ENCODE measurements around the gene DACH1.

DACH1 gene

DNA sequence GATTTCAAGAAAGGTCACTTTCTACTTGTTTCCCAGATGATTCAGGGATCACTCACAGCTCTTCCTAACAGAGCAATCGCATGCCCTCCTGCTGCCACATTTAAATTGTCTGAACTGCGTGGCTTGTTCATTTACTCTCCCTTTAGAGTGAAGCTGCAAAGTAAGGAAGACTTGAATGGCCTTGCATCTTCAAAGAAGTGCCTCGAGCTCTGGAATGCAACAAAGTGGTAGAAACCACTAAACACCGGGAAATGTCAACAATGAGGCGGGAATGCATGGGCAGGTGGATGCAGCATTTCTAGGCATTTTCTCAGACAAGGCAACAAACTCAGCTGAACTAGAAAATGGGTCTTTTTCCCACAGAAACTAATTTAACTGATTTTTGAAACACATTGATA, 10.3 kb upstream of the DACH1 start:
- Histone ChIP-seq H3K36me3 (ENCODE audit: control insufficient read depth in 1 of 2, insufficient read depth in 2 of 2, low read length in 2 of 2) (no peaks in the 10 kb centered on the region), H3K4me1 (ENCODE audit: control insufficient read depth in 1 of 2, insufficient read depth in 2 of 2, low read length in 2 of 2) (no peaks in the 10 kb centered on the region), H3K9me3 (ENCODE audit: control insufficient read depth in 1 of 2, low read length in 2 of 2) (no peaks in the 10 kb centered on the region), H3K4me3 (ENCODE audit: low read depth in 1 of 2, low read length in 2 of 2) (no peak overlapping the region), H3K27me3 (ENCODE audit: low read depth, low read length) (no peaks in the 10 kb centered on the region), H3K27ac (ENCODE audit: low read length) (no peak overlapping the region)

DNA sequence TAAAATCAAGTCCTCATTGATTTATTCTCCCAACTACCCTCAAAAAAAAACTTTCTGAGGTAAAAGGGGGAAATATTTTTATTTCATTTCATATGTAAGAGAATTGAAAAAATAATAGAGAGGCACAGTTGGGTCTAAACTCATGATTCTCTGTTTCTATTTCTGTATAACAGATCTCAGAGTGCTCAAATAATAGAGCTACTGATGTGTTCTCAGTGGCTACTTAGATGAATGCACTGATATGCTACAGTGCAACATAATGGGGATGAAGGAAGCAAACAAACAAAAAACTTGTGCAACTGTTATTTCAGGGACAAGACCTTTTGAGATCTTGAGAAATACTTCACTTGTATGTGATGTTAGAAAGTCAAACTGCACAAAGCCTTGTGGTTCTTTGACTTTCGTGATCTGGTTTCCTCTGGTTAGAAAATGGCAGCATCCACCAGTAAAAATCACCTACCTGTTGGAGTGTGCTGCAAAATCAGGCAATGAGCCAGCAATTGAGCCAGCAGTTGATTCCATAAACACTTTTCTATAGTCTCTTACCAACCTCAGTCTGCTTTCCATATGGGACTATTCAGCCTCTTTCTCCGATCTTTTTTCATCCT, 9.7 kb upstream of the DACH1 start:
- Histone ChIP-seq H3K4me3 (ENCODE audit: low read depth in 1 of 2, low read length in 2 of 2) (no peak overlapping the region), H3K27me3 (ENCODE audit: low read depth, low read length) (no peaks in the 10 kb centered on the region), H3K4me1 (ENCODE audit: control insufficient read depth in 1 of 2, insufficient read depth in 2 of 2, low read length in 2 of 2) (no peaks in the 10 kb centered on the region), H3K36me3 (ENCODE audit: control insufficient read depth in 1 of 2, insufficient read depth in 2 of 2, low read length in 2 of 2) (no peaks in the 10 kb centered on the region), H3K9me3 (ENCODE audit: control insufficient read depth in 1 of 2, low read length in 2 of 2) (no peaks in the 10 kb centered on the region), H3K27ac (ENCODE audit: low read length) (no peak overlapping the region)

GRCh38 chr13:71875823-71876222, 8.8 kb upstream of the DACH1 start:
- H3K9me3 ChIP-seq (ENCODE audit: control insufficient read depth in 1 of 2, low read length in 2 of 2) = no peaks in the 10 kb centered on the region

DNA sequence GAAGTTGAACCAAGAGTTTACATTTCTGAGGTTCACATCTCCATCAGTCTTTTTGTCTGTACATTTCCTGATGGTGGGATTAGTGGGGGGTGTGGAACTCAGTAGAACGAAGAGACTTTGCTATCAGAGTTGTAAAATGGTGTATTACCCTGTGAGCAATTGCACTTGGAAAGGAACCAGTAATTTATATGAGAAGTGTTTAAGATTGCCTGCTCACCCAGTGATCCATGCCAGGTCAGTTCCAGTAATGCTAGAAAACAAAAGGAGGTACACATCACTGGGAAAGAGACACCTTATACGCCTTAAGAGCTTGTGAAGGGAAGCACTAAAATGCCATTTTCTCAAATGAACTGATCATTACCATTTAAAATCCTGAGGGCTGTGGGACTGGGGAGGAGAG, 7.5 kb upstream of the DACH1 start:
- Histone ChIP-seq H3K9me3 (ENCODE audit: control insufficient read depth in 1 of 2, low read length in 2 of 2) (no peaks in the 10 kb centered on the region), H3K4me3 (ENCODE audit: low read depth in 1 of 2, low read length in 2 of 2) (no peak overlapping the region), H3K4me1 (ENCODE audit: control insufficient read depth in 1 of 2, insufficient read depth in 2 of 2, low read length in 2 of 2) (no peaks in the 10 kb centered on the region), H3K27me3 (ENCODE audit: low read depth, low read length) (no peaks in the 10 kb centered on the region), H3K27ac (ENCODE audit: low read length) (no peak overlapping the region), H3K36me3 (ENCODE audit: control insufficient read depth in 1 of 2, insufficient read depth in 2 of 2, low read length in 2 of 2) (no peaks in the 10 kb centered on the region)

More at GRCh38 chr13:71875823-71876222, 8.8 kb upstream of the DACH1 start:
- Histone ChIP-seq H3K4me1 (ENCODE audit: control insufficient read depth in 1 of 2, insufficient read depth in 2 of 2, low read length in 2 of 2) (no peaks in the 10 kb centered on the region), H3K27me3 (ENCODE audit: low read depth, low read length) (no peaks in the 10 kb centered on the region), H3K36me3 (ENCODE audit: control insufficient read depth in 1 of 2, insufficient read depth in 2 of 2, low read length in 2 of 2) (no peaks in the 10 kb centered on the region), H3K27ac (ENCODE audit: low read length) (no peak overlapping the region), H3K4me3 (ENCODE audit: low read depth in 1 of 2, low read length in 2 of 2) (no peak overlapping the region)

DNA sequence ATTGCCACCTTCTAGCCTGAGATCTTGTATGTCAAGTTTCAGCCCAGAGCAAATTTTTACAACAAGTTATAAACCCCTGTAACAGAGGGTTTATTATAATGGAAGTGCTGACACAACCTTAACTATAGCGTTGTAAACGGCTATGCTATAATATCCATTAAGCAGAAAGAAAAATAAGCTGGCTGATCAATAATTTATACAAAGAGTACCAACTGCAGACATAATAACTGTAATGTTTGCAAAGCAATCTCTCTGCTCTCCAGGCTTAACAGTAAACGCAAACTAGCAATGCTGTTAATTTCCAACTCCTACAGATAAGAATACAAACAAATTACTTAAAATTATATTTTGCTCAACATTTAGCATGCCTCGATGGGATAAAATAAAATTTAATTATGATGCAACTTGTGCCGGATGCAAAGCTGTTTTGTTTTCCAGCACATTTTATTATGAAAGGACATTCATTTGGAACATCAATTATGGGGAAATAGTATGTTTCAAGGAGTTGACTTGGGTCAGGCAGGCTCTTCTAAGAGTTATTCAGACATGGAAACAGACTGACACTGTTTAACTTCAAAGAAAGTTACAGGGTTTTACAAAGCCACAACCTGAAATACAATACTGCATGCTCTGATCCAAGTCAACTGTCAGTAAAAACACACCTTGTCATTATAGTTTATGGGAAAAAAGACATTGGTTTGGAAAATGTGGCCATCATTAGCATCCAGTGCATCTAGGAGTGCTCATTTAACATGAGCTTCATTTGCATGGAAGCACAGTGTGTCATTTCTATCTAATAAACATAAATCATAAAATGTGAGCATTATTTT, 6.6 kb upstream of the DACH1 start:
- no peak overlapping the region for H3K27ac ChIP-seq (ENCODE audit: low read length)
- no peaks in the 10 kb centered on the region for H3K27me3 ChIP-seq (ENCODE audit: low read depth, low read length)
- no peaks in the 10 kb centered on the region for H3K36me3 ChIP-seq (ENCODE audit: control insufficient read depth in 1 of 2, insufficient read depth in 2 of 2, low read length in 2 of 2)
- H3K4me3 ChIP-seq (ENCODE audit: low read depth in 1 of 2, low read length in 2 of 2) = no peak overlapping the region
- H3K4me1 ChIP-seq (ENCODE audit: control insufficient read depth in 1 of 2, insufficient read depth in 2 of 2, low read length in 2 of 2) = no peaks in the 10 kb centered on the region
- no peaks in the 10 kb centered on the region for H3K9me3 ChIP-seq (ENCODE audit: control insufficient read depth in 1 of 2, low read length in 2 of 2)

DNA sequence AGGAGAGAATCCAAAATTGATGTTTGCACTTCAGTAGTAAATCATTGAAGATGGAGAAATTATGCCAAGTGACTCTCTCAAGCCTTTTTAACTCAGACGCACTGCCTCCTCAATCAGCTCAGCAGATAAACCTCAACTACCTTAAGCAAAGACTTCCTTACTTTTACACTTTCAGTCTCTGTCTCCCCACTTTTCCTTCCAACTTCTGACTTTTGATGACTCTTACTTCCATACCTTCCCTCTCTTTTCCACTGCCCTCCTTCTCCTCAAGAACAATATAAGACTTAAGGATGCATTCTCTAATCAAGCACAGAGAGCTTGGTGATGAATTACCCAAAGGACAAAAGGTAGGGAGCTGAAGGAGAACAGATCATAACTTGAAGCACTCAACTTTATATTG, 4.8 kb upstream of the DACH1 start:
- peaks cover 0 to 9% of the 10 kb centered on the region in 2 donors for H3K4me1 ChIP-seq (ENCODE audit: control insufficient read depth in 1 of 2, insufficient read depth in 2 of 2, low read length in 2 of 2)
- H3K4me3 ChIP-seq (ENCODE audit: low read depth in 1 of 2, low read length in 2 of 2) = no peak overlapping the region
- no peaks in the 10 kb centered on the region for H3K27me3 ChIP-seq (ENCODE audit: low read depth, low read length)
- H3K36me3 ChIP-seq (ENCODE audit: control insufficient read depth in 1 of 2, insufficient read depth in 2 of 2, low read length in 2 of 2) = no peaks in the 10 kb centered on the region
- no peak overlapping the region for H3K27ac ChIP-seq (ENCODE audit: low read length)
- H3K9me3 ChIP-seq (ENCODE audit: control insufficient read depth in 1 of 2, low read length in 2 of 2) = no peaks in the 10 kb centered on the region

- Histone ChIP-seq H3K36me3 (ENCODE audit: control insufficient read depth in 1 of 2, insufficient read depth in 2 of 2, low read length in 2 of 2) (no peaks in the 10 kb centered on the region), H3K4me1 (ENCODE audit: control insufficient read depth in 1 of 2, insufficient read depth in 2 of 2, low read length in 2 of 2) (peaks cover 0 to 13% of the 10 kb centered on the region in 2 donors), H3K9me3 (ENCODE audit: control insufficient read depth in 1 of 2, low read length in 2 of 2) (no peaks in the 10 kb centered on the region), H3K4me3 (ENCODE audit: low read depth in 1 of 2, low read length in 2 of 2) (no peak overlapping the region), H3K27ac (ENCODE audit: low read length) (no peak overlapping the region), H3K27me3 (ENCODE audit: low read depth, low read length) (no peaks in the 10 kb centered on the region)
Observed at GRCh38 chr13:71871176-71871754, 4.3 kb upstream of the DACH1 start.

GRCh38 chr13:71870100-71870499, 3.1 kb upstream of the DACH1 start:
- Histone ChIP-seq H3K36me3 (ENCODE audit: control insufficient read depth in 1 of 2, insufficient read depth in 2 of 2, low read length in 2 of 2) (no peaks in the 10 kb centered on the region), H3K27ac (ENCODE audit: low read length) (no peak overlapping the region), H3K9me3 (ENCODE audit: control insufficient read depth in 1 of 2, low read length in 2 of 2) (no peaks in the 10 kb centered on the region)

GRCh38 chr13:71869274-71869673, 2.3 kb upstream of the DACH1 start:
- H3K36me3 ChIP-seq (ENCODE audit: control insufficient read depth in 1 of 2, insufficient read depth in 2 of 2, low read length in 2 of 2) = no peaks in the 10 kb centered on the region
- H3K4me3 ChIP-seq (ENCODE audit: low read depth in 1 of 2, low read length in 2 of 2) = no peak overlapping the region
- H3K9me3 ChIP-seq (ENCODE audit: control insufficient read depth in 1 of 2, low read length in 2 of 2) = no peaks in the 10 kb centered on the region
- H3K4me1 ChIP-seq (ENCODE audit: control insufficient read depth in 1 of 2, insufficient read depth in 2 of 2, low read length in 2 of 2) = peaks cover 0 to 32% of the 10 kb centered on the region in 2 donors
- no peak overlapping the region for H3K27ac ChIP-seq (ENCODE audit: low read length)
- no peaks in the 10 kb centered on the region for H3K27me3 ChIP-seq (ENCODE audit: low read depth, low read length)

More at GRCh38 chr13:71870100-71870499, 3.1 kb upstream of the DACH1 start:
- H3K4me1 ChIP-seq (ENCODE audit: control insufficient read depth in 1 of 2, insufficient read depth in 2 of 2, low read length in 2 of 2) = peaks cover 0 to 24% of the 10 kb centered on the region in 2 donors
- H3K4me3 ChIP-seq (ENCODE audit: low read depth in 1 of 2, low read length in 2 of 2) = no peak overlapping the region
- H3K27me3 ChIP-seq (ENCODE audit: low read depth, low read length) = no peaks in the 10 kb centered on the region

GRCh38 chr13:71866335-71867130, 471 bp downstream of the DACH1 start:
- Histone ChIP-seq H3K27me3 (ENCODE audit: low read depth, low read length) (no peaks in the 10 kb centered on the region), H3K4me3 (ENCODE audit: low read depth in 1 of 2, low read length in 2 of 2) (peak overlapping the region; percentile 83 to 89), H3K9me3 (ENCODE audit: control insufficient read depth in 1 of 2, low read length in 2 of 2) (no peaks in the 10 kb centered on the region), H3K4me1 (ENCODE audit: control insufficient read depth in 1 of 2, insufficient read depth in 2 of 2, low read length in 2 of 2) (peaks cover 0 to 36% of the 10 kb centered on the region in 2 donors), H3K36me3 (ENCODE audit: control insufficient read depth in 1 of 2, insufficient read depth in 2 of 2, low read length in 2 of 2) (no peaks in the 10 kb centered on the region), H3K27ac (ENCODE audit: low read length) (peak overlapping the region; percentile 37)

- H3K27ac ChIP-seq (ENCODE audit: low read length) = no peak overlapping the region
- H3K4me1 ChIP-seq (ENCODE audit: control insufficient read depth in 1 of 2, insufficient read depth in 2 of 2, low read length in 2 of 2) = peaks cover 0 to 36% of the 10 kb centered on the region in 2 donors
- no peaks in the 10 kb centered on the region for H3K27me3 ChIP-seq (ENCODE audit: low read depth, low read length)
- peak overlapping the region; percentile 80 to 89 for H3K4me3 ChIP-seq (ENCODE audit: low read depth in 1 of 2, low read length in 2 of 2)
- no peaks in the 10 kb centered on the region for H3K36me3 ChIP-seq (ENCODE audit: control insufficient read depth in 1 of 2, insufficient read depth in 2 of 2, low read length in 2 of 2)
- no peaks in the 10 kb centered on the region for H3K9me3 ChIP-seq (ENCODE audit: control insufficient read depth in 1 of 2, low read length in 2 of 2)
Observed at GRCh38 chr13:71865874-71866334, 1.1 kb downstream of the DACH1 start.

All from muscle layer of duodenum (tissue), 2 donors.